ENCODE data around the gene ARL14EPL.

DNA sequence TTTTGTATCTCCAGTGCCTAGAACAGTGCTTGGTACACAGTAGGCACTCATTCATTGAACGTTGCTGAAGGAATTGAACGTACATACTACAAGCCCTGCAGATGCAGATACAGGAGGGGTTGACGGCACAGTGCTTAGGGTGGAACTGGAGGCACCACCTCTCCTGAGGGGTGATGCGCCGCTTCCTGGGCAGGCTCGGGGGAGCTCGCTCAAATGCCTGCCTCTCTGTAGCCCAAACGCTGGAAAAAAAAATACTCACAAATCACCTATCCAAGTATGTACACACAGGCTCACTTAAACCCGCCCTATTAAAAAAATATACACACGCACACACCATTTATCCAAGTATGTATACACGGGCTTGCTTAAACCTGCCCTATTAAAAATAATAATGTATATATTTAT, 52.0 kb downstream of the ARL14EPL start:
- TF ChIP-seq CTCF (IDR thresholded peaks at IDR 0.05) (no peak), POLR2A (IDR thresholded peaks at IDR 0.05) (no peak)

All from right lobe of liver (tissue), 4 donors.